ENCODE results near the gene DIS3L2.
"Not testable (repeated sequence)": the region's sequence is repeated elsewhere in the genome, so short reads cannot be mapped to it uniquely, and the experiment has no call there.

Gene DIS3L2

DNA sequence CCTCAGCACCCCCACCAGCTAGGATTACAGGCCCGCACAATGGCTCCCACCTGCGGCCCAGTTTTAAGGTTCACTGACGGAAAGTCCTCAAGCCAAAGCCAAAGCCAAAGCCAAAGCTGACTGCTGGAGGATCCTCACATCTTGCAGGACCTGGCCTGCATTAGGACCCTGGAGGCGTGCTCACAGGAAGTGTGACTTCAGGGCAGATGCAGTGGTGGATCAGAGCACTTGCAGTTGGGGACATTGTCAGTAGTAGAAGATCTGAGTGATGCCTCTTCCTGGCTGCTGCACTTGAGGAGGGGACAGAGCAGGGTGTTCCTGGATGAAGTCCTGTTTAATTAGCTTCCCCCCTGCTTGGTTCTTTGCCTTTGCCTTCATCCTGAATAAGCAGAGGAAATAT, 348.1 kb downstream of the DIS3L2 start:
- DNase-seq, result no peak

DNA sequence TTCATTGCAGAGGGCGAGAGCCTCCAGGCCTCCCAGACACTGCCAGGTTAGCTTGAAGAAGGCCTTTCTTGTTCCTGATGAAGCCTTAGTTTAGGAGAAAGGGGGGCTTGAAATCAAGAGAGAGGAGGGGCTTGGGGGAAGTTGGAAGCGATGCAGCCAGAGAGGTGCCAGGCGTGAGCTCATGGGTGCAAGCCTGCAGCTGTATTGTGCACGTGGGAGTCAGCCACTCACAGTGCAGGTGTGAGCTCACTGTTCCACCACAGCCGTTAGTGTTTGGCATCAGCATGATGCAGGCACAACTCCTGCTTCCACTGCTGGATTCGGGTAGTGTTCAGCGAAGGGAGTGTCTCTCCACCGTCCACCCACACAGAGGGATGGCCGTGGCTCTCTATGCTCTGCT, 348.6 kb downstream of the DIS3L2 start:
- DNase-seq, result no peak

DNA sequence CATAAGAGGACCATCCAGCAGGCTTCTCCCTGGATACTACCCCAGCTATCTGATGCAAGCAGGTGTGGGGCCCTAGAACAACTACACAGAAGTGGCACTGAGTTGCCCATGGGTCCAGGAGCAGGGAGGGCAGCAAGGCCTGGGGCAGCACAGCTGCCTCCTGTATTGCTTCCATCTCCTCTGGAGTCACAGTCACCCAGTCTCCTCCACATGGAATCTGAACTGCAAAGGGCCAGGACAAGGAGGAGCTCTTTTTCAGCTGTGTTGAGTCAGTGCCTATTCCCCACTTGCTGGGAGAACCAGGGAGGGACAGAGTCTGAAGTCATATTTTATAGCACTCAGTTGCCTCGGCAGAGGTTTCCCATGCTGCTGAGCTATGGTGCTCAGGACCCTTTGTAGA, 349.2 kb downstream of the DIS3L2 start:
- no peak for DNase-seq

DNA sequence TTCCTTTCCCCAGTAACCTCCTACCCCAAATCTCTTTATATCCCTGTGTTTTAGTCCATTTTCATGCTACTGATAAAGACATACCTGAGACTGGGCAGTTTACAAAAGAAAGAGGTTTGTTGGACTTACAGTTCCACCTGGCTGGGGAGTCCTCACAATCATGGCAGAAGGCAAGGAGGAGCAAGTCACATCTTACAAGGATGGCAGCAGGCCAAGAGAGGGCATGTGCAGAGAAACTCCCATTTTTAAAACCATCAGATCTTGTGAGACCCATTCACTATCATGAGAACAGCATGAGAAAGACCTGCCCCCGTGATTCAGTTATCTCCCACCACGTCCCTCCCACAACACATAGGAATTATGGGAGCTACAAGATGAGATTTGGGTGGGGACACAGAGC, 352.1 kb downstream of the DIS3L2 start:
- not testable (repeated sequence) for DNase-seq

DNA sequence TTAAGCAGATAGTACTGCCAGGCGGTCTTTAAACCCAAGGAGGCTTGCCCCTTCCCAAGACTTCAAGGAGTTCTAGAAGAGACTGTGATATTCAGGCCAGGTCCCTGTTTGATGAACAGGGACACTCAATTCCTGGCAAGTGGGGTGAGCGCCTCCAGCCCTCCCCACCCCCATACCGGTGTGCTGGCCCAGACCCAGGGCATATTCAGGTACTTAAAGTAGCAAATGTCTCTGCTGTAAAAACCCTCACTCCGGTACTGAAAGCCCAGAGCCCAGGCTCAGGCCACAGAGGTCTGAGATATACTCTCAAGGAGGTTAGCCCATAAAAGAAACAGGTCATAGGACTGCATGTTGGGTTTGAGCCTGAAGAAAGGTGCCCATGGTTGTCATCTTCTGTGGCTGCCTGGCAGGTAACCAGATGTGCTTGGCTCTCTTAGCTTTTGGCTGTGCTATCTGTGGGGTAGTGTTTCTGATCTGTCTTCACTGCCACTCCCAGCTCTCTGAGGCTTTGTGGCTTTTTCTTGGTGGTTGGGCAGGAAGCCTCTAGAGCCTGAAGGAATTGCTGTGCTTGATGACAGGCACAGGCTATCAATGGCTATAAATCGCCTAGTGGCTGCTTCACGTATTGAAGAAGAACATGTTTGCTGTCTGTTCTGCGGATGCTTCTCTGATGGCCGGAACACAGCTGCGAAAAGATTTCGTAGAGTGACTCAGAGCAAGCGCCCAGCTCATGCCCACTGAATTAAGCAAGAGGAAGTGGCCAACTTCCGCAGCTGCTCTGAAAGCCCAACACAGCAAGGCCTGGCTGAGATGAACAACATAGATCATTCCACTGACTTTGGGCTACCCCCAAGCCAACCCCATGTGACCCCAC, 353.8 kb downstream of the DIS3L2 start:
- peak; percentile 92 for DNase-seq

DNA sequence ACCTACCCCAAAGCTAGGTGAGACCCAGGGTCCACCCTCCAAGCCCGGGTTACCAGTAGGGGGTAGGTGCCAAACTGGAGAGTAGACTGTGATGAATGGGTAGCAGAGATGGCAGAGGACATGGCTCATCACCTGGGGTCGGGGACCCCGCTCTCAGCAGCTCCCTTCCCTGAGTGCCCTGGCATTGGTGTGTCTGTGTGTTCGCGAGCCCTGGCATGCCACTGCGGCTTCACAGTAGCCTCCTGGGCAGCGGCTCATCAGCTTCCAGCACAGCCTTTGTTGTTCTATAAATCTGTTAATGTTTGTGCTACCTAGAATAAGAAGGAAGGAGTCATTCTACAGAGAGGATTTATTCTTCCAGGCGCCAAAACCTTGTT, 354.4 kb downstream of the DIS3L2 start:
- no peak for DNase-seq

DNA sequence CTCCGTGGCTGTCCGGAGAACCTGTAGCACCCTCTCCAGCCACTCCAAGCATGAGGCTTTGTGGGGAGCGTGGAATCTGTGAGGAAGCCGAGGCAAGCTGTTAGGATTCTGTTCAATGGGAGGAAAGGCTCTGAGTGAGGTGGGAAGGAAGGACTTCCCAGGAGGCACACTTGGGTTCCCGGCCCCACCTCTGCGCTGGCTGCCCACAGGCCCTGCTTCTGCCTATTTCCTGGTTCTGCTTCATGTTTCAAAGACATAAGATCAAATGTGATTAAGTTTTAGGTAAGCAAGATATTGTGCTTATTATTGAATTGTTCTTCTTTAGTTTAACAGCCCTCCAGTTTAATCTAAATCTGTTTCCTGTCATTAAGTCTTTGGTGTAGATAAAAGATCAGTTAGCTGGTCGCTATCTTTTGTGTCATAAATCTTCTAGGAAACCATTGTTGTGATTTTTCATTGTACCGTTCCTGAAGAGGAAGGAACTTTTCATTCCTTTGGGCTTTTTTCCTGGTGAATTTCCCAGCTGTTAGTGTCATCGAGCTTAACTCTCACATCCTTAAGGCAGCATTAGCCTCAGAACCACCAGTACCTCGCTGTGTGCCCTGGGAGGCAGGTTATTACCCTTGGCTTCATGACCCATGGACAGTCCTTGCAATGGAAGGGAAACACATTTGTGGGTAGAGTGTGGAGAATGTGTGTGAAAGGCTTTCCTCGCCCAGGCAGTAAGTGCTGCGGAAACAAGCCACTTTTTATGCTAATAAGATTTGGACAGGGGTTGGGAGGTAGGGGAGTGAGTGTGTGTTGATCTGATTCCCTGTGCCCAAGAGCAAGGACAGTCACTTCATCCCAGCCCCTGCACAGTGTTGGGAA, 355.2 kb downstream of the DIS3L2 start:
- no peak for DNase-seq

DNA sequence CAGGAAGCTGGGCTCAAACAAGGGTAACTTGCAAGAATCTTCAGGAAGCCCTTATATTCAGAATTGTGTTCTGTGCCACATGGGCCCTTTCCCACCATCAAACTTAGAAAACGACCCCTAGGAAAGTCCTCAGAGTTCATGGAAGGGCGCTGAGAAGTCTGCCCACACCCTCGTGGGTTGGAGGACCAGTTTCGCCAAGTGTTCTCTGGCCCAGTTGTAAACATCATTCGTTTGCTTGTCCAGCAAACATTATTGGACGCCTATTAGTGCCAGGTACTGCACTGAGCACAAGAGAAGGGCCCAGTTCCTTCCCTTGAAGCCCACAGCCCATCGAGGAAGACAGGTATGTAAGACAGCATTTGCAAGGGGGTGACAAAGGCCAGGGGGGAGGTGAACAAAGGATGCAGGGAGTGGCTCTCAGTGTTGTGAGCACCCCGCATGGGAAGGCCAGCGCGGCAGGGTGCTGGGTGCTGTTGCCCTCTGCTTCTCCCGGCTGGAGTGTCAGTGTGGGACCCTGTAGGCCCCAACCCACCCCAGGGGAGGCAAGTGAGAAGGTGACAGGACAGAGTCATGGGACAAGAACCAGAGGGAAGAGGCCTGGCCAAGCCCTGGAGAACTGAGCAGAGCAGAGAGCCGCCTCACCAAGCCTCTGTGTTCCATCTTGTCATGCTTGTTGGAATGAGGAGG, 356.8 kb downstream of the DIS3L2 start:
- no peak for DNase-seq

DNA sequence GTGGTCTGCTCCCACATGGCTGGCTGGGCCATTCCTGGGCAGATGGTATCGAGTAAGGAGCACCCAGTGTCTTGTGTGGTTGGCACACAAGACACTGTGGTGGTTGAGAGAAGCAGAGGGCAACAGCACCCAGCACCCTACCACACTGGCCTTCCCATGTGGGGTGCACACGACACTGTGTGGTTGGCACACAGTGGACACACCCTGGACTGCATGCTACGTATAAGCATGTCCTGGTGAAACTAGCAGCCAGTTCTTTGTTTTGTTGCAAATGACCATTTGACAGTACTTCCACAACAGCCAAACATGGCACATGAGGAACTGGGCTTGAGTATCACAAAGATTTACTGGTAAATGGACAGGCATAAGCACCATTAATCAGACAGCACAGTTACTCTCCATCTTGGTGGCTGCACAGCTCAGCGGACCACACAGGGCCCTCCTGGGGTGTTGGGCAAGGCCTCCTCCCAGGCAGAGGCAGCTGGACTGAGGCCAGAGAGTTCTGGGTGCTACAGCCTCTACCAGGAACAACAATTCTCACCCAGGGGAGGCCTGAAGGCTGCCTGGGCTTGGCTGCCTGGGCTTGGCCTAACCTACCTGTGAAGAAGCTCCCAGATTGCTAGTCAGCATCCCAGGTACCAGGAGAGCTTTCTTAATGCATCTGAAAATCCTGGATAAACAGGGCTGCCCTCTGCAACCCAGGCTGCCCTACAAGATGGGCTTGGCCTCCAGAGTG, 357.7 kb downstream of the DIS3L2 start:
- no peak for DNase-seq

DNA sequence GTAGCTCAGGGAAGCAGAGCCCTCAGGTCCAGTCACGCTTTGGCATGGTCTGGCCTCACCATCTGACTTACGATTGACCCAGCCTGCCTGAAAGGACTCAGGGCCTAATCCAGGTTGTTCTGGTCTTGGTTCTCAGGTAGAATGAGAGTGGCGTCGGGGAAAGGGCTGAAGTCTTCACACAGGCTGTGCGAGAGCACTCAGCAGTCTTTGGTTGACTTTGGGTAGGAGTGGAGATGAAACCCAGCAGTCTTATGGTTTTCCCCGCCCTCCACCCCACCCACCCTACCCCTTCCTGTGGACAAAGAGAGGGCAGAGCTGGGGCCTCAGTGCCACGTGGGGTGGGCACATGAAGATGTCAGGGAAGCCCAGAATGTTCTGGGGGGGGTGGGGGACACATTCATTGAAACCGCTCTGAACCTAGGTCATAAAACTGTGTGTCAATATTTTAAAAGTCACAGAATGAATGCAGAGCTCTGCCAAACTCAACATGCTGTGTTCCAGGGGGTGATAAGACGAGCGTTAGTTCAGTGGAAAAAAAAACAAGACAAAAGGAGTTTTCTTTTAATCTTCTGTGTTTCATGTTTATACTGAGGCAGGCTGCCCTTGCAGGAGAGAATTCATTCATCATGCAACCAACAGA, 358.4 kb downstream of the DIS3L2 start:
- DNase-seq, result no peak

DNA sequence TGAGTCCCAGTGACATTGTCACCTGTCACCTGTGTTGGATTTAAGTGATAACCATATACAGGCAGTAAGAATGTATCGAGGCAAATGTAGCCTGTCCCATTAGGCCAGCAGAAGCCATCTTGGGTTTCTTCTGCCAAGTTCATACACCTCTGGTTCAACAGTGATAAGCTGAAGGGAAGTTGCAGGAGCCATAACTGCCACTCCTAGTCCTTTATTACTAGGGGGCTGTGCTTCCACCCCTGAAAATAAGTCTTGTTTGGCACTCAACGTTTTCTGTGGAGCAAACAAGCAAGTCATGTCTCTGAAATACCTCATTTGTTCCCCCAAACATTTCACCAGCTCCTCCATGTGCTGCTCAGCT, 358.9 kb downstream of the DIS3L2 start:
- DNase-seq, result no peak

DNA sequence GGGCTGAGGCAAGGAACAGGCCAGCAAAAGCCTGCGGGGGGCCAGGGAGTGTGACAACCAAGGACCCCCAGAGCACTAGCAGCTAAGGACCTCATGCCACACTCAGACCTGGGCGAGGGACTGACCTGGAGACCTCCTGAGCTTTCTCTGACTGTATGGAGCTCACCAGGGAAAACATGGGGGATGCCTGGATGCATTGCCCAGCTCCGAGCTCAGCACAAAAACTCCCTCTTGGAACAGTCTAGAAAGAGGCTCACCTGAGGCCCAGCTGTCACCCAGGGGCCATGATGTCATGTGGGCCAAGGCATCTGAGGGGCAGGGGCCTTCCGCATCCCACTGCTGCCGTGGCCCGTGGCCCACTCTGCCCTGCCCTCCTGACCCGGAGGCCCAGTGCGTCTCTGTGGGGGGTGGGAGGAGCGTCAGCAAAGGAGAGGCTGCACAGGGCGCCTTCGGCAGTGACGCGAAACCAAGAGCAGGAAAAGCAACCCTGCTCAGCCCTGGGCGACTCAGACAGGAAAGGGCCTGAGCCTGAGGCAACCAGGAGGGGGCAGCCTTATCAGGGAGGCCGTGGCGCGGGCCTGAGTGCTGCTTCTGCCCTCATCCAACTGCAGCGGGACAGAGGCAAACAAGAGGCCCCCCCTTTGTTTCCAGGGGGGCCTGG, 359.8 kb downstream of the DIS3L2 start:
- peak; percentile 79 for DNase-seq

DNA sequence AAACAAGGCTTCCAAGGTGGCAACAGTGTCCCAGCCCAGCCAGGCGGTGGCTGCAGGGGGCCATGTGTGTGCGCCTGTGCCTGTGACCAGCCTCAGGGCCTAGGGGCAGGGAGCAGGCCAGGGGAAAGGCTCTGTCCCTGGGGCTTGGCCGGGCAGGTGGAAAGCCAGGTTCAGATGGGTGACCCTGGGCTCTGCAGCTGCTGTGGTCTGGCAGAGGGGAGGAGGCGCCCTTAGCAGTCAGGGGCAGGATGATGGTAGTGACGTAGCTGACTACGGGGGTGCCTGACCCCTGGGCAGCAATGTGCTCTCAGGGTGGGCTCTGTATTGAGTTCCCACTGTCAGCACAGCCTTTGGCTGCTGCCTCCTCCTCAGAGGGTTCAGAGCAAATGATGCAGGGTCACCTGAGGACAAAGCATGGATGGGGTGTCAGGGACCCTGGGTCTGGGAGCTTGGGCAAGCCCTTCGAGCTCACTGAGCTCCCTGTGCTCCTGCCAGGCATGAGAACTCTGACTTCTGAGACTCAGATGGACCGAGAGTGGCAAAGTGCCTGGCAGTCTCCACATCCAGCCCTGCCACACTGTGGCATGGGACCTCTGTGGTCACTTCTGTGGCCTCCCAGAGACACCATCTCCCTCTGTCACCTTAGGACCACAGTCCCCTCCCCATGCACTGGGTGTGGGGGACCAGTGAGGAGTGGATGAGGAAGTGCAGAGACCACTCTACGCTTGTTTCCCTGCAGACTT, 360.5 kb downstream of the DIS3L2 start:
- DNase-seq, result no peak

DNA sequence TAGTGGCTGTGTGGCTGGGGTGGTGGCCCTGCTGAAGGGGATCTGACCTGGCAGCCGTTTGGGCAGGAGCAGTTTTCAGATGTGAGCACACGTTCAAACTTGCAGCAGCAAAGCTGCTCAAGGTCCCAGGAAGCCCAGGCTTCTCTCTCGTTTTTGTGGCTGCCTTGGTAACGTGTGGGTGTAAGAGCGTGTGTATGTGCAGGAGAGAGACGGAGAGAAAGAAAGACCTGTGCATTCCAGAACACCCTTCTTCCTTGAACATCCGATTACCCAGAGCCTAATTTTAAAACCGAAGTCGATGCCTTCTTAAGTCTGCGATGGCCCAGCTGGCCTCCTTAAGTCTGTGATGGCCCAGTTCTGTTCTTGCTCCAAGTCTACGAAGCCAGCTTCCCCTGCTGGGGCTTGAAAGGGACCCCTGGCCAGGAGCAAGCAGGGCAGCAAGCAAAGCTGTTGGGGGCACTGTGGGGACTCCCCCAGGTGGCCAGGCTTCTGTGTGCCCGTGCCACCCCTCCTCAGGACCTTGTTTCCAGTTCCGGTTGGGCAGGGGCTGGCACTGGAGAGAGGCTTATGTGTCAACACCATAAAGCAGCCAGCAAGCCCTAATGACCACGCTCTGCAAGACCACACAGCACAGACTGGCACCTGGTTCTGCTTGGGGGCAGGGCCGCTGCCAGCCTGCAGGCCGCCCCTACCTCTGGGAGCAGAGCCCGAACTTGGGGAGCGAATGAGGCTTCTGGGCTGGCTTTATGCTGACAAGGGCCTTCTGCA, 361.2 kb downstream of the DIS3L2 start:
- DNase-seq, result no peak

DNA sequence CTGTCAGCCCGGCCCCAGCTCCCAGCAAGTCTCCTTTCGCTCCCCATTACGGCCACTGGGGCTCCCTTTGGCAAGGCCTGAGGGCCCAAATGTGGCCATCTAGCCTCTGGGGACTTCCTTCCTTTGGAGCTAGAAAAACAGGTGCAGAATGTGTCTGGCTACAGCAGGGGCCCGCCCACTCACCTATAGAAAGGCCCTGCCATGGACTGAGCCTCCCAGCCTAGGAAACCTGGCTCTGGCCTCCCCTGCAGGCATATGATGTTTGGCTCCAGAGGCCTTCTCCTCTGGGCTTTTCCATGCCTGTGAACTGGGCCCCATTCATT, 361.8 kb downstream of the DIS3L2 start:
- DNase-seq, result no peak

DNA sequence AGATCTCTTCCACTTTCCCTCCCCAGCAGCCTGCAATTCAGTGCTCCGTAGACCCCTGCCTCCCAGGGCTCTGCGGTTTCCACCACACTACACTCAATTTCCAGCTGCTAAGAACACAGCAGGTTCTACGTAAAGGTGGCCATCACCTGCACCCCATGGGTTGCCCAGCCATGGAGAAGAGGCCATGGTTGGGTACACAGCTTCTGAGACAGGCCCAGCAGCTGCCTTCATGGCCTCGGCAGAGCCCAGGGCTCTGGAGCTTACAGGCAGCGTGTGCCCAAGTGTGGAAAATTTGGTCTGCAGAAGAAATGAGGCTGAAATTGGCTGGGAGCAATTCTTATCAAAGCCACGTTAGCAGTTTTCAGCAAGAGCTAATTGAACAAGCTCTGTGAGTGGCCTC, 362.5 kb downstream of the DIS3L2 start:
- DNase-seq, result not testable (repeated sequence)

DNA sequence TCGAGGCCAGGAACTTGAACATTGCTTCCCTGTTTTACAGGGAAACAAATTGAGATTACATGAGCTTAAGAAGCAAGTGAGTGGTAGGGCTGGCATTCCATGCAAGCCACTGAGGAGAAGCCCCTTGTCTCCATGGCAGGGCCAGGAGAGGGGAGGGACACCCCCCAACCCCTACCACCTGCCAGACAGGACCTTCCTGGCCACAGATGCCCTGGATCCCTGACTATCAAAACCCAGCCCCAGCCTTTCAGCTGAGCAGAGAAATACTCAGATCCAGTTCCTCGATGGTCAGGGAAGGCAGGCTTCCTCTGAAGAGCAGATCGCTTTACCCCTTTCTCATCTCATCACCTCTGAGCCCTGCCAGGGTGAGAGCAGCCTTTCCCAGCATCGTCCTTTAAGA, 363.3 kb downstream of the DIS3L2 start:
- no peak for DNase-seq

DNA sequence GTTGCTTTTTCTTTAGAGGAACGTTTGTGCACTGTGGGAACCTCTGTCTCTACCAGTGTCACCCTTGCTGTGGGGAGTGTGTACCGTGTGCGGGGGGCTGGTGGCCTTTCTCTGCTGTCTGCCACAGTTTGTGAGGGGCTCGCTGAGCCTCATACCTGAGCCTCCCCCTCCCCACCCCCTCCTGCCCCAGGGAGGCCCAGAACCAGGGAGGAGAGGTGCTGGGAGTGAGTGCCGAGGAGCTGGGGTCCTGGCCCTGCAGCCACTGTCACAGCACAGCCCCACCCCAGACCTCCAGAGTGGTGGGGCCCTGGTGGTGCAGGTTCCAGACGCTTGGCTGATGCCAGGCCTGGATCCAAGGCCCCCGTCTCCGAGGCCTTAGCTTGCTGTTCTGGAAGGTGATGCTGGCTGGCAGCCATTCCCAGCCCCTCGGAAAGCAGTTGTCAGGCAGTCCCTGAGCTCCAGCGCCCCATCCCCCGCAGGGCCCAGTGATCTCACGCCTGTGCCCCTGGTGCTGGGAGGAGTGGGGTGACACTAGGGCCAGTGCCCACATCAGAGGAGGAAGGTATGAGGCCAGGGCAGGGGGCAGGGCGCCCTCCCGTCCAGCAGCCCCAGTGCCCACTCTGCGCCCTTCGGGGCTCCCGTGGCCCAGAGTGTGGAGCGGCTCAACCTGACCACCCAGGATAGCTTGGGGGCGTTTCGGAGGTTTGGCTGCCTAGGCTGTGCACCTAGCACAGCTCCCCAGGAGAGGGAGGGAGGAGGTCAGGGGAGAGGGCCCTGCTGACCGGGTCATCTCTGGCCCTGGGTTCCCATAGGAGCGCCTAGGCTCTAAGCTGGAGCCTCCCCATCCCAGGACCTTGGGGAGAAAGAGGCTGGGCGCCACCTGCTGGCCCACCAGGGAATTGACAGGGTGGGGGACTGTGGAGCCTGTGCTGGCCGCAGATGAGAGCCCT, 364.1 kb downstream of the DIS3L2 start:
- DNase-seq, result peak; percentile 49

Measured in activated CD4-positive, alpha-beta T cell treated with anti-CD3 and anti-CD28 coated beads, Interleukin-2, amount 50 U/mL, for 16 hours (primary cell).